NB4 (cell line): ENCODE results near the gene CDC42EP3.

Source experiments
- MYC ChIP-seq: IDR thresholded peaks from 2 replicates; pipeline ENCODE4 v1.6.1; 2011; ENCODE audit warnings: low read depth, low read length
- POLR2A ChIP-seq: IDR thresholded peaks from 2 replicates; pipeline ENCODE4 v1.6.1; 2011; ENCODE audit warnings: mild to moderate bottlenecking; ENCODE audit not compliant: insufficient read length; ENCODE audit errors: extremely low read depth
- TF ChIP-seq, protein P1 (sequence below): IDR thresholded peaks from one replicate; pipeline ENCODE4 v1.5.1; 2012; ENCODE audit warnings: low read depth, low read length
- TF ChIP-seq, protein P2 (sequence below): IDR thresholded peaks from 2 replicates; pipeline ENCODE4 v1.6.1; 2011; ENCODE audit warnings: low read depth, low read length

- TF ChIP-seq, protein P1, sequence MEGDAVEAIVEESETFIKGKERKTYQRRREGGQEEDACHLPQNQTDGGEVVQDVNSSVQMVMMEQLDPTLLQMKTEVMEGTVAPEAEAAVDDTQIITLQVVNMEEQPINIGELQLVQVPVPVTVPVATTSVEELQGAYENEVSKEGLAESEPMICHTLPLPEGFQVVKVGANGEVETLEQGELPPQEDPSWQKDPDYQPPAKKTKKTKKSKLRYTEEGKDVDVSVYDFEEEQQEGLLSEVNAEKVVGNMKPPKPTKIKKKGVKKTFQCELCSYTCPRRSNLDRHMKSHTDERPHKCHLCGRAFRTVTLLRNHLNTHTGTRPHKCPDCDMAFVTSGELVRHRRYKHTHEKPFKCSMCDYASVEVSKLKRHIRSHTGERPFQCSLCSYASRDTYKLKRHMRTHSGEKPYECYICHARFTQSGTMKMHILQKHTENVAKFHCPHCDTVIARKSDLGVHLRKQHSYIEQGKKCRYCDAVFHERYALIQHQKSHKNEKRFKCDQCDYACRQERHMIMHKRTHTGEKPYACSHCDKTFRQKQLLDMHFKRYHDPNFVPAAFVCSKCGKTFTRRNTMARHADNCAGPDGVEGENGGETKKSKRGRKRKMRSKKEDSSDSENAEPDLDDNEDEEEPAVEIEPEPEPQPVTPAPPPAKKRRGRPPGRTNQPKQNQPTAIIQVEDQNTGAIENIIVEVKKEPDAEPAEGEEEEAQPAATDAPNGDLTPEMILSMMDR, result no peak
- TF ChIP-seq, protein P2, sequence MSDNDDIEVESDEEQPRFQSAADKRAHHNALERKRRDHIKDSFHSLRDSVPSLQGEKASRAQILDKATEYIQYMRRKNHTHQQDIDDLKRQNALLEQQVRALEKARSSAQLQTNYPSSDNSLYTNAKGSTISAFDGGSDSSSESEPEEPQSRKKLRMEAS, result no peak
- TF ChIP-seq POLR2A, result no peak
- TF ChIP-seq MYC, result no peak
These were observed 11.8 kb upstream of the CDC42EP3 start for GRCh38 chr2:37683241-37683640.
